PFSK-1 (cell line): ENCODE measurements around the gene LENG1.

Experiments used
- POLR2AphosphoS5 ChIP-seq: IDR thresholded peaks from 2 replicates; pipeline ENCODE4 v1.6.1; 2012; ENCODE audit warnings: low read depth, mild to moderate bottlenecking, control low read depth, low read length, moderate library complexity
- TAF1 ChIP-seq: IDR thresholded peaks from 2 replicates; pipeline ENCODE4 v1.6.1; 2012; ENCODE audit warnings: low read length, control low read depth, borderline replicate concordance; ENCODE audit not compliant: insufficient read depth

DNA sequence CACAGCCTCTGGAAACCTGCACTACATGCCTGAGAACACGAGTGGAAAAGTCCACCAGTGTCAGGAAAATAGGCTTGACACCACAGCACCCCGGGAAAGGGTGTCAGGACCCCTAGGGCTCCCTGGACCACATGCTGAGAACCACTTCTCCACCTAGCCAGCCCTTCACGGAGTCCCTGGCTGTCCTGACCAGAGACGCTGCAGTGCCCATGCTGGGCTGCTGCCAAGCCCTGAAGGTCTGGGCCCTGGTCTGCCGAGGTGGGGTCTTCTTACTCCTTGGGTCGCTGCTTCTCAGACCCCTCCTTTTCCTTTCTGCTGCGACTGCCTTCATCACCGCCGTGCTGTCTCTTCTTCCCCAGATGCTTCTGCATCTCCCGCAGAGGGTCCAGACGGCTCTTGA is 3.0 kb downstream of the LENG1 start:
- TF ChIP-seq TAF1: no peak
- TF ChIP-seq POLR2AphosphoS5: no peak; the same call in 1 of the 2 replicates
